Ovary (tissue), 3 donors: ENCODE data around the gene YBX1.

Experiments used
- EP300 ChIP-seq: sonication (generic); formaldehyde crosslinking; IDR thresholded peaks from one replicate; pipeline ENCODE4 v1.6.1; 2017; ENCODE audit warnings: antibody characterized with exemption
- POLR2A ChIP-seq: fragments of 450-650 bp; IDR thresholded peaks from one replicate; pipeline ENCODE4 v1.6.1; 2017; ENCODE audit warnings: antibody characterized with exemption, mild to moderate bottlenecking, moderate library complexity
- TF ChIP-seq, protein P1 (sequence below), 3 donors: fragments of 450-650 bp in 2 of 3; fragments of 200-600 bp in 1 of 3; IDR thresholded peaks; one replicate each; pipeline versions ENCODE4 v1.5.1 to v1.8.0; 2016 to 2022; ENCODE audit warnings: antibody characterized with exemption in 3 of 3, mild to moderate bottlenecking in 1 of 3
- donor health status: DM: no; HTN: no; CAD: no.

DNA sequence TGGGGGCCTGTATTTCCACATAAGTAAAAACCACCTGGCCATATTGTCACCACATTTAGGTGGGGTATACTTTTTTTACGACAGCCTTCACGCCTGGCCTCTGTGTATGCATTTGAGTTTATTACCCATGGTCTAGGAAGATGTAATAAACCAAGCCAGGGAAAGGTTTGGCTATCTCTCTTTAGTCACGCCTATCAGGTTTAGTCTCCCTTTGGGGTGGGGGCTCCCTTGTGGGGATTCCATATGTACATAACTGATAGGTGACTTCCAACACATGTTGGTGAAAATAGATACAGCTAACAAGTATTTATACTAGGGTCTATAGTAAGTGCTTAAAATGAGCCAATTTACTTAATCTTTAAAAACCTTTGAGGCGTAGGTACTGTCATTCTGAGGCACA lies 4.2 kb downstream of the YBX1 start:
- TF ChIP-seq EP300 (no peak), POLR2A (no peak)
- TF ChIP-seq, protein P1, sequence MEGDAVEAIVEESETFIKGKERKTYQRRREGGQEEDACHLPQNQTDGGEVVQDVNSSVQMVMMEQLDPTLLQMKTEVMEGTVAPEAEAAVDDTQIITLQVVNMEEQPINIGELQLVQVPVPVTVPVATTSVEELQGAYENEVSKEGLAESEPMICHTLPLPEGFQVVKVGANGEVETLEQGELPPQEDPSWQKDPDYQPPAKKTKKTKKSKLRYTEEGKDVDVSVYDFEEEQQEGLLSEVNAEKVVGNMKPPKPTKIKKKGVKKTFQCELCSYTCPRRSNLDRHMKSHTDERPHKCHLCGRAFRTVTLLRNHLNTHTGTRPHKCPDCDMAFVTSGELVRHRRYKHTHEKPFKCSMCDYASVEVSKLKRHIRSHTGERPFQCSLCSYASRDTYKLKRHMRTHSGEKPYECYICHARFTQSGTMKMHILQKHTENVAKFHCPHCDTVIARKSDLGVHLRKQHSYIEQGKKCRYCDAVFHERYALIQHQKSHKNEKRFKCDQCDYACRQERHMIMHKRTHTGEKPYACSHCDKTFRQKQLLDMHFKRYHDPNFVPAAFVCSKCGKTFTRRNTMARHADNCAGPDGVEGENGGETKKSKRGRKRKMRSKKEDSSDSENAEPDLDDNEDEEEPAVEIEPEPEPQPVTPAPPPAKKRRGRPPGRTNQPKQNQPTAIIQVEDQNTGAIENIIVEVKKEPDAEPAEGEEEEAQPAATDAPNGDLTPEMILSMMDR (IDR thresholded peaks at IDR 0.05) = no peak
